Lung (tissue), 12 donors: ENCODE measurements around the gene MSH3. TPM values are rescaled to one million over a fixed set of nuclear protein-coding genes. Genes with fewer than 3 reads are reported as not detected.

Experiments
- ATAC-seq: fragments of 200-7000 bp; cut with Tn5 transposase; one replicate; pipeline ENCODE4 v1.9.1; 2020; ENCODE audit warnings: moderate number of reproducible peaks; ENCODE audit not compliant: insufficient read depth, low FRiP score
- DNase-seq, 3 donors: peaks; one replicate each; pipeline ENCODE4 v3.0.0-alpha.2; 2013 to 2017
- H3K27ac ChIP-seq, 2 donors: one replicate each; pipeline ENCODE4 v1.5.1; 2013; ENCODE audit warnings: mild to moderate bottlenecking in 2 of 2, moderate library complexity in 2 of 2, control low read depth in 1 of 2, inconsistent platforms in 1 of 2, low read depth in 1 of 2, low read length in 1 of 2
- H3K27me3 ChIP-seq, 3 donors: one replicate each; pipeline ENCODE4 v1.5.1; 2013; ENCODE audit warnings: low read length in 2 of 3; ENCODE audit not compliant: control insufficient read depth in 3 of 3, insufficient read depth in 3 of 3
- H3K36me3 ChIP-seq, 4 donors: one replicate each; pipeline ENCODE4 v1.5.1; 2013; ENCODE audit warnings: low read length in 4 of 4, mild to moderate bottlenecking in 1 of 4, moderate library complexity in 1 of 4; ENCODE audit not compliant: control insufficient read depth in 4 of 4, insufficient read depth in 4 of 4
- H3K4me1 ChIP-seq, 5 donors: one replicate each; pipeline ENCODE4 v1.5.1; 2013; ENCODE audit warnings: low read length in 5 of 5, mild to moderate bottlenecking in 2 of 5, moderate library complexity in 1 of 5; ENCODE audit not compliant: control insufficient read depth in 5 of 5, insufficient read depth in 5 of 5
- H3K4me3 ChIP-seq: one replicate; pipeline ENCODE4 v1.5.1; 2013; ENCODE audit warnings: mild to moderate bottlenecking, control low read depth, moderate library complexity
- H3K9ac ChIP-seq, 2 donors: one replicate each; pipeline ENCODE4 v1.5.1; 2013; ENCODE audit warnings: low read length in 2 of 2, control low read depth in 1 of 2; ENCODE audit not compliant: insufficient read depth in 1 of 2
- H3K9me3 ChIP-seq, 4 donors: one replicate each; pipeline ENCODE4 v1.5.1; 2013; ENCODE audit warnings: low read length in 3 of 4, mild to moderate bottlenecking in 1 of 4, moderate library complexity in 1 of 4; ENCODE audit not compliant: control insufficient read depth in 4 of 4, insufficient read depth in 3 of 4
- WGBS, 2 donors: extraction: QIAGEN DNeasy Blood & Tissue Kit; methylation state at CpG; one replicate each; pipeline ENCODE4 v1.1.7; 2013; 5-methylcytosine and 5-hydroxymethylcytosine counted together
- polyA plus RNA-seq, 2 donors: library from polyadenylated mRNA; stranded (reverse); fragments of 200-250 nt; gene quantifications; one replicate each; pipeline ENCODE4 v1.2.1, GENCODE V29; 2013
- total RNA-seq, 2 donors: library from RNA; depleted of rRNA in 1 of 2; stranded (reverse); fragments of >200 nt in 1 of 2; gene quantifications; one replicate each; pipeline ENCODE4 v1.2.1, GENCODE V29; 2014 to 2021
- TF ChIP-seq, protein P1 (sequence below): IDR thresholded peaks from 2 replicates; pipeline ENCODE4 v1.5.1; 2012; ENCODE audit warnings: mild to moderate bottlenecking; ENCODE audit errors: control extremely low read depth, extremely low read depth
- donor health status: control.
- donor health status: control.
- donor health status: Bipolar disorder and iron deficiency.
- donor health status: healthy.
- donor health status: DM: yes; HTN: yes; CAD: no.

MSH3 gene
- total and polyA plus RNA-seq, 4 donors: 2.8 to 29.0 (median 9.6) TPM

DNA sequence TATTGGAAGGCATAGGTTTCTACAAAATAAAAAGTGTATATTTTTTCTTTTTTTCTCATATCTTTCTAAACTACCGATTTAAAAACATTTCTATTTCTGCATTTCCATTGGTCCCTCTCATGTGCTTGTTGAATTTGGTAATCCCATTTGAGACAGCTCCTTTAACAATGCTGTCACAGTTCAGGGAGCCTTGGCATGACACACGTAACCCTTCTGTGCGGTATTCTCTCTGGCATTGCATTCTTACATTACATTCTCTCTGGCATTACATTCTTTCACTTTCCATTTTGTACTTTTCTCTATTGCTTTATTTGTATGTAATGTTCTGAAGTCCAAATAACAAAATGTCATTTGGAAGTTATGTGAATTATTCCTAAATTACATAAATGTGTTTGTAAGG lies 155.0 kb downstream of the MSH3 start:
- TF ChIP-seq, protein P1, sequence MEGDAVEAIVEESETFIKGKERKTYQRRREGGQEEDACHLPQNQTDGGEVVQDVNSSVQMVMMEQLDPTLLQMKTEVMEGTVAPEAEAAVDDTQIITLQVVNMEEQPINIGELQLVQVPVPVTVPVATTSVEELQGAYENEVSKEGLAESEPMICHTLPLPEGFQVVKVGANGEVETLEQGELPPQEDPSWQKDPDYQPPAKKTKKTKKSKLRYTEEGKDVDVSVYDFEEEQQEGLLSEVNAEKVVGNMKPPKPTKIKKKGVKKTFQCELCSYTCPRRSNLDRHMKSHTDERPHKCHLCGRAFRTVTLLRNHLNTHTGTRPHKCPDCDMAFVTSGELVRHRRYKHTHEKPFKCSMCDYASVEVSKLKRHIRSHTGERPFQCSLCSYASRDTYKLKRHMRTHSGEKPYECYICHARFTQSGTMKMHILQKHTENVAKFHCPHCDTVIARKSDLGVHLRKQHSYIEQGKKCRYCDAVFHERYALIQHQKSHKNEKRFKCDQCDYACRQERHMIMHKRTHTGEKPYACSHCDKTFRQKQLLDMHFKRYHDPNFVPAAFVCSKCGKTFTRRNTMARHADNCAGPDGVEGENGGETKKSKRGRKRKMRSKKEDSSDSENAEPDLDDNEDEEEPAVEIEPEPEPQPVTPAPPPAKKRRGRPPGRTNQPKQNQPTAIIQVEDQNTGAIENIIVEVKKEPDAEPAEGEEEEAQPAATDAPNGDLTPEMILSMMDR: no peak
- Histone ChIP-seq H3K27ac (no peak overlapping the region), H3K36me3 (peaks cover 2 to 14% (median 3%) of the 10 kb centered on the region in 4 donors), H3K9ac (no peak overlapping the region), H3K9me3 (peaks cover 0 to 2% (median 0%) of the 10 kb centered on the region in 4 donors), H3K4me3 (no peak overlapping the region), H3K27me3 (no peaks in the 10 kb centered on the region), H3K4me1 (no peaks in the 10 kb centered on the region)
- no peak for DNase-seq
- no peak for ATAC-seq
- 87 to 91% methylated on average over 3 of the region's 3 CpGs for WGBS, 2 donors

DNA sequence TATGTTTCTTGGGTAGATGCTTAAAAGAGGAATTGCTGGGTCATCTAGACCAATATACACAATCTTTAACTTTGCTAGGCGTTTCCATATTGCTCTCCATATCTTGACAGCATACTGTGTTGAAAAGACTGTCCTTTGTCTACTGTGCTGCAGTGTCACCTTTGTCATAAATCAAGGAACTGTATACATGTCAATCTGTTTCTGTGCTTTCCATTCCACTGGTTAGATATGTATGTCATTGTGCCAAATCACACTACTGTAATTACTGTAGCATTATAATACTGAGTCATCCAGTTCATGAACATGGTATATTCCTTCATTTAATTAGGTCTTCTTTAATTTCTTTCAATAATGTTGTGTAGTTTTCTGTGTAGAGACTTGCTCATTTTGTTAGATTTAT lies 156.0 kb downstream of the MSH3 start:
- ATAC-seq: no peak
- 98 to 100% methylated on average over 1 of the region's 1 CpG for WGBS, 2 donors
- H3K4me3 ChIP-seq: no peak overlapping the region
- no peak overlapping the region for H3K9ac ChIP-seq
- H3K4me1 ChIP-seq: no peaks in the 10 kb centered on the region
- peaks cover 0 to 2% (median 0%) of the 10 kb centered on the region in 4 donors for H3K9me3 ChIP-seq
- DNase-seq: no peak
- H3K27me3 ChIP-seq: no peaks in the 10 kb centered on the region
- H3K27ac ChIP-seq: no peak overlapping the region
- peaks cover 2 to 14% (median 5%) of the 10 kb centered on the region in 4 donors for H3K36me3 ChIP-seq
- TF ChIP-seq, protein P1: no peak

DNA sequence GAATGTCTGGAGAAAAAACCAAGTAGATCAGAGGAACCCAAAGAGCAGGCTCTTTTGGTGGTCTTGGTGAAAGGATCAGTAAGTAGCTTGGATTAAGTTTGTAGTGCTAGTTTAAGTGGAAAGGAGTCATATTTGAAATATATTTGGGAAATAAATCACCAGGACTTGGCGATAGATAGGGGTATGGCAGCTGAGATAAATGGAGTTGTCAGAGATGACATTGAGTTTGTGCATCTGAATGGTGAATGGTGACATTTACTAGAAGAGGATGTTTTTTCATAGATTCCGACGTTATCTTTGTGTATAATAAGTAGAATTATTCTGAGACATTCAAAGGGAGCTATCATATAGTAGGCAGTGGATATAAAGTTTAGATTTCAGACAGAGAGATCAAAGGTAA lies 162.1 kb downstream of the MSH3 start:
- H3K4me1 ChIP-seq: no peaks in the 10 kb centered on the region
- no peak overlapping the region for H3K9ac ChIP-seq
- H3K27me3 ChIP-seq: no peaks in the 10 kb centered on the region
- no peak overlapping the region for H3K4me3 ChIP-seq
- H3K9me3 ChIP-seq: peaks cover 0 to 2% (median 0%) of the 10 kb centered on the region in 4 donors
- ATAC-seq (no peak), DNase-seq (no peak)
- no peak overlapping the region for H3K27ac ChIP-seq
- H3K36me3 ChIP-seq: peaks cover 0 to 8% (median 4%) of the 10 kb centered on the region in 4 donors
- WGBS, 2 donors: 96 to 97% methylated on average over 3 of the region's 3 CpGs
- TF ChIP-seq, protein P1: no peak

DNA sequence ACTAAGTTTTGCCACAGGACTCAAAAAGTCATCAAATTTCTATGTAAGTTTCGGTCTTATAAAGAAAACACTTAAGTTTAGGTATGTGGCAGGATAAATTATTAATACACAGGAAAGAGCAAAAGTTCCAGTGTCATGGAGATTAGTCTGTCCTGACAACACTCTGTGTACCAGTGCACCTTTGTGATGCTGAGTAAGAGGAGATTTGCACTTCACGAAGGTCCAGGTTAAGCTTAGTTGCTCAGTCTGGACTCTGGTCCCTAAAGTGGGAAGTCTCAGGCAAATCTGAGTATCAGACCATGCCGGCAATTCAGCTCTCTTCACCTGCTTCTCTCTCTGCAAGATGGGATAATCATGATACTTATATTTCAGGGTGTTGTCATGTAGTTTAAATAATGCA lies 166.2 kb downstream of the MSH3 start:
- no peak overlapping the region for H3K9ac ChIP-seq
- ATAC-seq (no peak), DNase-seq (no peak)
- TF ChIP-seq, protein P1: no peak
- H3K36me3 ChIP-seq: no peaks in the 10 kb centered on the region
- H3K9me3 ChIP-seq: peaks cover 0 to 2% (median 0%) of the 10 kb centered on the region in 4 donors
- H3K4me1 ChIP-seq: peaks cover 0 to 4% (median 0%) of the 10 kb centered on the region in 5 donors
- WGBS, 2 donors: 97% methylated on average over 3 of the region's 3 CpGs
- no peaks in the 10 kb centered on the region for H3K27me3 ChIP-seq
- H3K27ac ChIP-seq: no peak overlapping the region
- no peak overlapping the region for H3K4me3 ChIP-seq
